PC-9 (cell line): ENCODE data around the gene IL5RA. TPM values are rescaled to one million over a fixed set of nuclear protein-coding genes. Genes with fewer than 3 reads are reported as not detected.

ENCODE experiments used
- BruUV-seq: library from RNA; stranded (reverse); fragments of 400-500 nt; replicated peaks from 2 replicates; lab custom pipeline; 2021; lab: Mats Ljungman, UMichigan
- CTCF ChIA-PET: fragments of 300-600 bp; sonication (Branson Sonifier 250); formaldehyde crosslinking; loops from one replicate; lab custom pipeline; 2022; ENCODE audit warnings: antibody characterized with exemption; lab: Charles Lee
- POLR2A ChIA-PET: fragments of 300-600 bp; sonication (Branson Sonifier 250); formaldehyde crosslinking; loops from one replicate; lab custom pipeline; 2022; ENCODE audit warnings: antibody characterized with exemption; ENCODE audit not compliant: unreplicated experiment; lab: Charles Lee
- DNase-seq, 2 experiments: peaks; one replicate each; pipeline versions ENCODE4 v3.0.0 to v3.0.0-alpha.2; 2015 to 2022; ENCODE audit warnings: mixed read lengths in 1 of 2
- H2AFZ ChIP-seq: fragments of 200-600 bp; sonication (generic); 2 replicates; pipeline ENCODE4 v1.8.1; 2017; ENCODE audit warnings: antibody characterized with exemption
- H3F3A ChIP-seq: fragments of 200-600 bp; sonication (generic); 2 replicates; pipeline ENCODE4 v1.8.1; 2017; ENCODE audit warnings: antibody characterized with exemption, mild to moderate bottlenecking, low read depth; ENCODE audit not compliant: insufficient read depth
- H3K27ac ChIP-seq: fragments of 200-600 bp; sonication (generic); 2 replicates; pipeline ENCODE4 v1.6.1; 2016; ENCODE audit warnings: mixed run types
- H3K27me3 ChIP-seq: fragments of 200-600 bp; sonication (generic); 2 replicates; pipeline ENCODE4 v1.6.1; 2016; ENCODE audit warnings: low read depth, mixed run types; ENCODE audit not compliant: insufficient read depth
- H3K36me3 ChIP-seq: fragments of 200-600 bp; sonication (generic); 2 replicates; pipeline ENCODE4 v1.6.1; 2016; ENCODE audit warnings: low read depth, mixed run types
- H3K4me1 ChIP-seq: fragments of 200-600 bp; sonication (generic); replicated peaks from 2 replicates; pipeline ENCODE4 v1.6.1; 2016; ENCODE audit warnings: mixed run types; ENCODE audit not compliant: insufficient read depth
- H3K4me2 ChIP-seq: fragments of 200-600 bp; sonication (generic); 2 replicates; pipeline ENCODE4 v1.6.1; 2017; ENCODE audit warnings: mixed run types
- H3K4me3 ChIP-seq: fragments of 200-600 bp; sonication (generic); 2 replicates; pipeline ENCODE4 v1.6.1; 2016; ENCODE audit warnings: mixed run types
- H3K79me2 ChIP-seq: fragments of 200-600 bp; sonication (generic); 2 replicates; pipeline ENCODE4 v1.6.1; 2017; ENCODE audit warnings: low read depth, mixed run types
- H3K9me2 ChIP-seq: fragments of 200-600 bp; sonication (generic); 2 replicates; pipeline ENCODE4 v1.8.1; 2017; ENCODE audit warnings: mild to moderate bottlenecking; ENCODE audit not compliant: insufficient read depth
- H3K9me3 ChIP-seq: fragments of 200-600 bp; sonication (generic); 2 replicates; pipeline ENCODE4 v1.8.1; 2016; ENCODE audit warnings: low read depth; ENCODE audit not compliant: insufficient read depth
- H4K20me1 ChIP-seq: fragments of 200-600 bp; sonication (generic); 2 replicates; pipeline ENCODE4 v1.8.1; 2017; ENCODE audit not compliant: insufficient read depth
- EZH2 ChIP-seq: fragments of 200-600 bp; sonication (generic); IDR thresholded peaks from 2 replicates; pipeline ENCODE4 v1.8.0; 2017; ENCODE audit warnings: antibody characterized with exemption, low read depth
- intact Hi-C: fragments of 100-400 bp; cut with micrococcal nuclease; formaldehyde crosslinking; loops from one replicate; pipeline ENCODE4 v1.10.0; 2022; ENCODE audit not compliant: unreplicated experiment
- total RNA-seq: library from RNA; stranded (reverse); gene quantifications from 2 replicates; pipeline ENCODE4 v1.2.3, GENCODE V29; 2021
- TF ChIP-seq, protein P1 (sequence below): fragments of 200-600 bp; sonication (generic); conservative IDR thresholded peaks from 2 replicates; pipeline ENCODE4 v1.6.1; 2017; ENCODE audit warnings: mixed run types, antibody characterized with exemption, mild to moderate bottlenecking, moderate library complexity

IL5RA gene
- total RNA-seq, 1 experiment from 2014 or later, result not detected

- intact Hi-C loops, result no loop called here
- DNase-seq, result no peak
- Histone ChIP-seq H3K36me3 (no peaks in the 10 kb centered on the region), H4K20me1 (no peaks in the 10 kb centered on the region), H3K27me3 (peaks cover 12% of the 10 kb centered on the region), H3K79me2 (no peaks in the 10 kb centered on the region), H3K9me3 (no peaks in the 10 kb centered on the region), H3K4me2 (no peak overlapping the region), H2AFZ (no peak overlapping the region), H3F3A (no peaks in the 10 kb centered on the region), H3K27ac (no peak overlapping the region), H3K9me2 (no peaks in the 10 kb centered on the region), H3K4me3 (no peak overlapping the region), H3K4me1 (no peaks in the 10 kb centered on the region)
- ChIA-PET POLR2A (no interaction called here), CTCF (no interaction called here)
- TF ChIP-seq EZH2, result no peak
- TF ChIP-seq, protein P1, sequence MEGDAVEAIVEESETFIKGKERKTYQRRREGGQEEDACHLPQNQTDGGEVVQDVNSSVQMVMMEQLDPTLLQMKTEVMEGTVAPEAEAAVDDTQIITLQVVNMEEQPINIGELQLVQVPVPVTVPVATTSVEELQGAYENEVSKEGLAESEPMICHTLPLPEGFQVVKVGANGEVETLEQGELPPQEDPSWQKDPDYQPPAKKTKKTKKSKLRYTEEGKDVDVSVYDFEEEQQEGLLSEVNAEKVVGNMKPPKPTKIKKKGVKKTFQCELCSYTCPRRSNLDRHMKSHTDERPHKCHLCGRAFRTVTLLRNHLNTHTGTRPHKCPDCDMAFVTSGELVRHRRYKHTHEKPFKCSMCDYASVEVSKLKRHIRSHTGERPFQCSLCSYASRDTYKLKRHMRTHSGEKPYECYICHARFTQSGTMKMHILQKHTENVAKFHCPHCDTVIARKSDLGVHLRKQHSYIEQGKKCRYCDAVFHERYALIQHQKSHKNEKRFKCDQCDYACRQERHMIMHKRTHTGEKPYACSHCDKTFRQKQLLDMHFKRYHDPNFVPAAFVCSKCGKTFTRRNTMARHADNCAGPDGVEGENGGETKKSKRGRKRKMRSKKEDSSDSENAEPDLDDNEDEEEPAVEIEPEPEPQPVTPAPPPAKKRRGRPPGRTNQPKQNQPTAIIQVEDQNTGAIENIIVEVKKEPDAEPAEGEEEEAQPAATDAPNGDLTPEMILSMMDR, result no peak
- BruUV-seq, result no TSS peak
Measured at GRCh38 chr3:3031326-3031725, 78.8 kb downstream of the IL5RA start.

GRCh38 chr3:3027976-3028567 lies 82.1 kb downstream of the IL5RA start:
- POLR2A ChIA-PET, result no interaction called here
- H3K27ac ChIP-seq, result no peak overlapping the region
- no peaks in the 10 kb centered on the region for H3K4me1 ChIP-seq
- H3K4me3 ChIP-seq, result no peak overlapping the region
- DNase-seq, result no peak
- no peaks in the 10 kb centered on the region for H3K9me3 ChIP-seq
- CTCF ChIA-PET, result no interaction called here
- no peaks in the 10 kb centered on the region for H3K9me2 ChIP-seq
- BruUV-seq, result no TSS peak
- TF ChIP-seq, protein P1, result no peak
- no peak for TF ChIP-seq EZH2
- no peaks in the 10 kb centered on the region for H3K79me2 ChIP-seq
- no peaks in the 10 kb centered on the region for H4K20me1 ChIP-seq
- H3K36me3 ChIP-seq, result no peaks in the 10 kb centered on the region
- no peak overlapping the region for H3K4me2 ChIP-seq
- no peak overlapping the region for H2AFZ ChIP-seq
- peaks cover 12% of the 10 kb centered on the region for H3K27me3 ChIP-seq
- H3F3A ChIP-seq, result no peaks in the 10 kb centered on the region
- intact Hi-C loops, result no loop called here

DNA sequence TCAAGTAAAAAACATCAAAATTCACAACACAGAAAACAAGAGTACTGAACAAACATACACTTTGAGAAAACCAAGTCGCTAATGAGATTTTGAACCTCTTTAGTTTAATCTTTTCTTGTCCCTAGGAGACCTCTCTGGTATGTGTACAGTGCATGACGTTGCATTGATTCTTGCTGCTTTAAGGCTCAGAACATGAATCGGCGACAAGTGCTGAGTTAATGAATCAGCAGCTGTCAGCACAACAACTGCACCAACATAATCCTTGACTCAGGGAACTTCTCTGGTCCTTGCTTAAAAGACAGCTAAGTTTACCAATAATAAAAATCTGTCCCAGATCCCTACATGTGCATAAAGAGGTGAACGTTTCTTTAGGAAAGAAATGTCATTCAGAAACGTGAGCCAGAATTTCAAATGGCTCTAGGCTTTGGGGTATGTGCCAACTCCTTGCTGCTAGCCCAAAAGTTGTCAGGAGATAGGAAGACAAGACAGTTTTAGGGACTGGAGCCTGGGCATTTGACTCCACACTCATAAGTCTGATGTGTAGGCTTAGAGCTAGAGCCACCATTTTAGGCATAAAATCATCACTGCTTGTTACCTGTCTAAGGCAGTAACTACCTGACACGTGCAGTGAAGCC lies 86.9 kb downstream of the IL5RA start:
- H3K27ac ChIP-seq, result no peak overlapping the region
- no TSS peak for BruUV-seq

More for the DNA sequence above, 86.9 kb downstream of the IL5RA start:
- Histone ChIP-seq H3K36me3 (no peaks in the 10 kb centered on the region), H3K9me2 (no peaks in the 10 kb centered on the region), H3K9me3 (no peaks in the 10 kb centered on the region), H3F3A (no peaks in the 10 kb centered on the region), H3K4me2 (no peak overlapping the region), H3K79me2 (no peaks in the 10 kb centered on the region), H3K4me3 (no peak overlapping the region), H3K4me1 (no peaks in the 10 kb centered on the region), H2AFZ (no peak overlapping the region), H3K27me3 (no peaks in the 10 kb centered on the region; the same call in 1 of the 2 replicates), H4K20me1 (no peaks in the 10 kb centered on the region)
- ChIA-PET POLR2A (no interaction called here), CTCF (no interaction called here)
- TF ChIP-seq EZH2, result no peak
- TF ChIP-seq, protein P1, result no peak
- intact Hi-C loops, result no loop called here
- no peak for DNase-seq
